GM23248 (cell line): ENCODE measurements around the gene GIPC2.
"Not testable (repeated sequence)": the region's sequence is repeated elsewhere in the genome, so short reads cannot be mapped to it uniquely, and the experiment has no call there.

ENCODE experiments used
- EZH2 ChIP-seq: fragments of 200-600 bp; sonication (generic); IDR thresholded peaks from 2 replicates; pipeline ENCODE4 v1.6.1; 2018; ENCODE audit warnings: antibody characterized with exemption, mild to moderate bottlenecking; ENCODE audit not compliant: insufficient read depth, poor library complexity, severe bottlenecking
- EZH2phosphoT487 ChIP-seq: fragments of 200-600 bp; sonication (generic); IDR thresholded peaks from 2 replicates; pipeline ENCODE4 v1.6.1; 2018; ENCODE audit warnings: antibody characterized with exemption, moderate library complexity, mild to moderate bottlenecking, low read depth; ENCODE audit not compliant: insufficient read depth

DNA sequence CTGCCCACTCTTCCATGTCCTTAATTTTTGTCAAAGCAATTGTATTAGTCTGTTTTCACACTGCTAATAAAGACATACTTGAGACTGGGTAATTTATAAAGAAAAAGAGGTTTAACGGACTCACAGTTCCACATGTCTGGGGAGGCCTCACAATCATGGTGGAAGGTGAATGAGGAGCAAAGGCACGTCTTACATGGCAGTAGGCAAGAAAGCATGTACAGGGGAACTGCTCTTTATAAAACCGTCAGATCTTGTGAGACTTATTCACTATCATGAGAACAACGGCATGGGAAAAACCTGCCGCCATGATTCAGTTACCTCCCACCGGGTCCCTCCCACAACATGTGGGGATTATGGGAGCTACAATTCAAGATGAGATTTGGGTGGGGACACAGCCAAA is 74.7 kb downstream of the GIPC2 start:
- TF ChIP-seq EZH2phosphoT487, EZH2: not testable (repeated sequence)
